ENCODE results near the gene COX7C.
"Not testable (repeated sequence)": the region's sequence is repeated elsewhere in the genome, so short reads cannot be mapped to it uniquely, and the experiment has no call there.

Gene COX7C, protein sequence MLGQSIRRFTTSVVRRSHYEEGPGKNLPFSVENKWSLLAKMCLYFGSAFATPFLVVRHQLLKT

DNA sequence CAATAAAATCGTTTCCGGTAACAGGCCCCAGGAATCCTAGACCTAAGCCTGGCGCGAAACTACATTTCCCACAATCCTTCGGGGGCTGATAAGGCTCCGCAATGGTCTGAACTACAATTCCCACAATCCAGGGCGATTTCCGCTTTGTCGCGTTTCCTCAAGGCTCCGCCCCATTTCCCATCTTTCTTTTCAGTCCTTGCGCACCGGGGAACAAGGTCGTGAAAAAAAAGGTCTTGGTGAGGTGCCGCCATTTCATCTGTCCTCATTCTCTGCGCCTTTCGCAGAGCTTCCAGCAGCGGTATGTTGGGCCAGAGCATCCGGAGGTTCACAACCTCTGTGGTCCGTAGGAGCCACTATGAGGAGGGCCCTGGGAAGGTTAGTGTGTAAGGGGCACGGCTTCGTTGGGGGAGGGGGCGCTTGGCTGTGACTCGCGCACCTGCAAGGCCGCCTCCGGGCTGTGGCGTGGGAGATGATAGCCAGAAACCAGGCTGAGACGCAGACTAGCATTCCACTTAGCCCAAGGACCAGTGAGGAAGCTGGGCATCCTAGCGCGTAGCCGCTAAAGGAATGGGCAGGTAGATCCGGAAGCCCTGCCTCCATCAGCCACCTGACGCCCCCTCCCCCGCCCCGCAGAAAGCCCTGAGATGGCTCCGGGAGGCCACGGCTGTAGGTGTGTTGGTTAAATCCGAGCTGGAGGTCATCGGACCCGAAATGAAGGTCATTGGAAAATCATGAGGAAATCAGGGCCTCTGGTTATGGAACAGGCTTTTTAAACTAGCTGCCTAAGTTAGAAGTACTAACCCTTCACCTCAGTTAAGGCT, at the start of gene COX7C:
Gene COX7C (plus strand): TSS at position 186 of the 821 bp plus-strand sequence. CDS start 115 bp downstream, at position 301.
- DNase-seq (ENCODE audit: low read depth), result peak; percentile 98
- TF ChIP-seq, protein P1, sequence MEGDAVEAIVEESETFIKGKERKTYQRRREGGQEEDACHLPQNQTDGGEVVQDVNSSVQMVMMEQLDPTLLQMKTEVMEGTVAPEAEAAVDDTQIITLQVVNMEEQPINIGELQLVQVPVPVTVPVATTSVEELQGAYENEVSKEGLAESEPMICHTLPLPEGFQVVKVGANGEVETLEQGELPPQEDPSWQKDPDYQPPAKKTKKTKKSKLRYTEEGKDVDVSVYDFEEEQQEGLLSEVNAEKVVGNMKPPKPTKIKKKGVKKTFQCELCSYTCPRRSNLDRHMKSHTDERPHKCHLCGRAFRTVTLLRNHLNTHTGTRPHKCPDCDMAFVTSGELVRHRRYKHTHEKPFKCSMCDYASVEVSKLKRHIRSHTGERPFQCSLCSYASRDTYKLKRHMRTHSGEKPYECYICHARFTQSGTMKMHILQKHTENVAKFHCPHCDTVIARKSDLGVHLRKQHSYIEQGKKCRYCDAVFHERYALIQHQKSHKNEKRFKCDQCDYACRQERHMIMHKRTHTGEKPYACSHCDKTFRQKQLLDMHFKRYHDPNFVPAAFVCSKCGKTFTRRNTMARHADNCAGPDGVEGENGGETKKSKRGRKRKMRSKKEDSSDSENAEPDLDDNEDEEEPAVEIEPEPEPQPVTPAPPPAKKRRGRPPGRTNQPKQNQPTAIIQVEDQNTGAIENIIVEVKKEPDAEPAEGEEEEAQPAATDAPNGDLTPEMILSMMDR (IDR thresholded peaks at IDR 0.05; ENCODE audit: insufficient read depth, low read depth, low read length, missing control alignments), result no peak
- H3K4me3 ChIP-seq (ENCODE audit: low read length), result peak within 1 kb of the TSS; percentile 92

DNA sequence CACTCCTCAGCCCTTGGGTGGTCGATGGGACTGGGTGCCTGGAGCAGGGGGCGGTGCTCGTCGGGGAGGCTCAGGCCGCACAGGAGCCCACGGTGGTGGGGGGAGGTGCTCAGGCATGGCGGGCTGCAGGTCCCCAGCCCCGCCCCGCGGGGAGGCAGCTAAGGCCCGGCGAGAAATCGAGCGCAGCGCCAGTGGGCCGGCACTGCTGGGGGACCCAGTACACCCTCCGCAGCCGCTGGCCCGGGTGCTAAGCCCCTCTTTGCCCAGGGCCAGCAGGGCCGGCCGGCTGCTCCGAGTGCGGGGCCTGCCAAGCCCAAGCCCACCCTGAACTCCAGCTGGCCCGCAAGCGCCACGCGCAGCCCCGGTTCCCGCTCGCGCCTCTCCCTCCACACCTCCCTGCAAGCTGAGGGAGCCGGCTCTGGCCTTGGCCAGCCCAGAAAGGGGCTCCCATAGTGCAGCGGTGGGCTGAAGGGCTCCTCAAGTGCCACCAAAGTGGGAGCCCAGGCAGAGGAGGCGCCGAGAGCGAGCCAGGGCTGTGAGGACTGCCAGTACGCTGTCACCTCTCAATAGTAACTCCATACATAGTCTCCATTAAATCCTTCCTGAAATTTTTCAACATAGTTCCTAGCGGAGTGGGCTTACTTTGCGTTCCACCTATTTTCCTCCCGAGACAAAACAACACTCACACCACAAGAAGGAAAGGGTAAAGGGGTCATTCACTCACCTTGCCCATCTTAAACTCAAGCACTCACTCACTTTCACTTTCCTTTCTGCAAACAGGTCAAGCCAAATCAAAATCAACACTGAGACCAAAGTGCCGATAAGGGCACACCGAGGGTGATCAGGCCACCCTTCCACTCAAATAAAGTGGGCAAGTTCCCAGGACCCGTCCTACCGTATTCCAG, 48.0 kb upstream of the COX7C start:
- not testable (repeated sequence) for H3K4me3 ChIP-seq (ENCODE audit: low read length); DNase-seq (ENCODE audit: low read depth)

DNA sequence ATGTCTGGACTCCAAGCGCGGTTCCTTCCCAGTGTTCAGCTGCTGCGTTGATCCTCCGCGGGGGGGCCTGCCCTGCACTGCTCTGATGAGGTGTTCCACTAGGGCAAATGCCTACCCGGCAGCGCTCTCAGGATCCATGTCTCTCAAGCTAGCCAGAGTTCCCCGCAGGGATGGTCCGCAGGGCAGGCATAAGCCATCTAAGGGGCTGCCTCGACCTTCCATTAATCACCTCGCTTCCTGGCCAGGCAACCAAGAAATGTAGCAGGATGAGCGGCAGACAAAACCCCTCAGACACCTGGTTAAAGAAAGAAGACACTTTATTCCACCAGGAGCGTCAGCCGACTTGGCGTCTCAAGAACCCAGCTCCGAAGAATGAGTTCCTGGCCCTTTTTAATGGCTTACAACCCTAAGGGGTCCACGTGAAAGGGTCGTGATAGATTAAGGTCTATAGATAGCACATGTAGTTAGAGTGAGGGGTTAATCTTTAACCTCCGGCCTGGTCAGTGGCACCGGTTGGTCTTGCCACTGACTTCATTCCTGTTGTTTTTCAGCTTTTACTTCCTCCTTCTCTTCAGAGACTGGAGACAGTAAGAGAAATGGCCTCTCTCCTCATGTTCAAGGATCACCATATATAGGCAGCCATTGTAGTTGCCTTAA, 47.2 kb upstream of the COX7C start:
- TF ChIP-seq, protein P1 (IDR thresholded peaks at IDR 0.05; ENCODE audit: insufficient read depth, low read depth, low read length, missing control alignments), result no peak
- no peak for DNase-seq (ENCODE audit: low read depth)
- H3K4me3 ChIP-seq (ENCODE audit: low read length), result no peak overlapping the region

DNA sequence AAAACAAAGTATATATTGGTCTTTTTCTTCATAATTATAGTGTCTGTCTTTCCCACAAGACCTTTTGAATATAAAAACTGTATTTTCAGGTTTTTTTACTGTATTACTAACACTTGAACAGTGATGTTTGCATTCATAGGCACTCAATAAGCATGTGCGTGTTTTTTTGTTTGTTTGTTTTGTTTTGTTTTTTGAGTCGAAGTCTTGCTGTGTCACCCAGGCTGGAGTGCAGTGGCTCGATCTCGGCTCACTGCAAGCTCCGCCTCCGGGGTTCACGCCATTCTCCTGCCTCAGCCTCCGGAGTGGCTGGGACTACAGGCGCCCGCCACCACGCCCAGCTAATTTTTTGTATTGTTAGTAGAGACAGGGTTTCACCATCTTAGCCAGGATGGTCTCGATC, 46.6 kb upstream of the COX7C start:
- DNase-seq (ENCODE audit: low read depth); H3K4me3 ChIP-seq (ENCODE audit: low read length): not testable (repeated sequence)

DNA sequence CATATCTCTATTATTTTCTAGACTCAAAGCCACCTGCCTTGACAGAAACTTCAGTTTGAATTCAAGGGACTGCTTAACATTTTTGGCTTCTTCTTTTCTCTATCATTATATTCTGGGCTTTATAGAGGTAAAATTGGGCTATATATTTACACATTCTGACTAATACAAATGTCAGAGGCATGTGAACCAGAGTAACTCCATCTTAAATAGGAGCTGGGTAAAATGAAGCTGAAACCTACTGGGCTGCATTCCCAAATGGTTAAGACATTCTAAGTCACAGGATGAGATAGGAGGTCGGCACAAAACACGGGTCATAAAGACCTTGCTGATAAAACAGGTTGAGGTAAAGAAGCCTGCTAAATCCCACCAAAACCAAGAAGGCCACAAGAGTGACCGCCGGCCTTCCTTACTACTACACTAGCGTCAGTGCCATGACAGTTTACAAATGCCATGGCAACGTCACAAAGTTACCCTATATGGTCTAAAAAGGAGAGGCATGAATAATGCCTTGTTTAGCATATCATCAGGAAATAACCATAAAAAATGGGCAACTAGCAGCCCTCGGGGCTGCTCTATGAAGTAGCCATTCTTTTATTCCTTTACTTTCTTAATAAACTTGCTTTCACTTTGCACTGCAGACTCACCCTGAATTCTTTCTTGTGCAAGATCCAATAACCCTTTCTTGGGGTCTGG, 44.8 kb upstream of the COX7C start:
- no peak for DNase-seq (ENCODE audit: low read depth)
- TF ChIP-seq, protein P1 (IDR thresholded peaks at IDR 0.05; ENCODE audit: insufficient read depth, low read depth, low read length, missing control alignments), result no peak
- no peak overlapping the region for H3K4me3 ChIP-seq (ENCODE audit: low read length)

DNA sequence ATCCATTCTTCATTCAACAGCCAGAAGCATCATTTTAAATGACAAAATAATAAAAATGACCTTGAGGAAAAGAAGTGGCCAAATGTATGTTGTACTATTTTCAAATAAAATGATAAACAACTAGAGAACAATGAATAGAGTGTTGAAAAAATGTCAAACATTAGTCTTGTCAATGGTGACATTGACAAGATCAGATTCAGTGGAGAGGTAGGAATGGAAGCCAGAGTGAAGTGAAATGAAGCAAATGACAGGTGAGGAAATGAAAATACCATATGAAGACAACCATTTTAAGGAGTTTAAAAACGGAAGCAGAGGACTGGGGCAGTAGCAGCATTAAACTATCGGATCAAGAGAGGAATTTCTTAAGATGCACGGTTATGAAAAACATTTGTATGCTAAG, 38.2 kb upstream of the COX7C start:
- TF ChIP-seq, protein P1 (IDR thresholded peaks at IDR 0.05; ENCODE audit: insufficient read depth, low read depth, low read length, missing control alignments), result no peak
- no peak overlapping the region for H3K4me3 ChIP-seq (ENCODE audit: low read length)
- no peak for DNase-seq (ENCODE audit: low read depth)

DNA sequence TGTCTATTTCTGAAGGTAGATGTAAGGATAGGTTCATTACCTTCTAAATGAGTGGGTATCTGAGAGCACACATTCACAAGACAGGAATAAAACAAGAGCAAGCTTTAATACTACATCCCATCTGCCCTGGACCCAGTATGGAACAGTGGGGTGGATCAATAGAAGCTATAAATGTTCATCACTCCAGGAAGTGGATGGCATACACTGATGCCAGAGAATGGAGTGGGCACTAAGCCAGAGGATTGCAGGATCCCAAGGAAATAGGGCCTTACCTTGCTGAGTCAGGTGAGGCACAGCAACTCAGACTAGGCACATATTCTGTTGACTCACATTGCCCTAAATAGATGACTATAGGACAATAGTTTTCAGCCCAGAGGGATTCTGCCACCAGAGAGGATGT, 21.3 kb upstream of the COX7C start:
- DNase-seq (ENCODE audit: low read depth), result peak; percentile 46
- TF ChIP-seq, protein P1 (IDR thresholded peaks at IDR 0.05; ENCODE audit: insufficient read depth, low read depth, low read length, missing control alignments), result no peak
- no peak overlapping the region for H3K4me3 ChIP-seq (ENCODE audit: low read length)

Data from epithelial cell of esophagus (primary cell).